HepG2 (cell line): ENCODE results near the gene RRM2. TPM values are rescaled to one million over a fixed set of nuclear protein-coding genes. Genes with fewer than 3 reads are reported as not detected.

Source experiments
- ARNT2 ChIP-seq: sonication (generic); formaldehyde crosslinking; IDR thresholded peaks from 2 replicates; pipeline ENCODE4 v1.8.0; 2022; ENCODE audit warnings: mild to moderate bottlenecking, low read depth, missing genetic modification reagents, moderate library complexity
- CREB1 ChIP-seq, 2 experiments: fragments of 450-650 bp in 1 of 2; IDR thresholded peaks; 2 replicates each; pipeline ENCODE4 v1.6.1; 2016 to 2017; ENCODE audit warnings: control low read depth in 1 of 2, mild to moderate bottlenecking in 1 of 2, missing compliant biosample characterization in 1 of 2, missing genetic modification characterization in 1 of 2
- HOXA9 ChIP-seq: sonication (generic); formaldehyde crosslinking; IDR thresholded peaks from 2 replicates; pipeline ENCODE4 v1.8.1; 2022; ENCODE audit warnings: missing genetic modification reagents, mild to moderate bottlenecking, moderate library complexity, borderline replicate concordance
- MIER3 ChIP-seq: IDR thresholded peaks from 2 replicates; pipeline ENCODE4 v1.6.1; 2016; ENCODE audit warnings: missing compliant biosample characterization, borderline replicate concordance
- NR2F1 ChIP-seq, 2 experiments: fragments of 450-650 bp in 1 of 2; formaldehyde crosslinking in 1 of 2; IDR thresholded peaks; 2 replicates each; pipeline versions ENCODE4 v1.5.0 to v1.6.1; 2016 to 2020; ENCODE audit warnings: mild to moderate bottlenecking in 1 of 2, missing compliant biosample characterization in 1 of 2, missing genetic modification reagents in 1 of 2, moderate library complexity in 1 of 2
- PATZ1 ChIP-seq: sonication (generic); formaldehyde crosslinking; IDR thresholded peaks from 2 replicates; pipeline ENCODE4 v1.4.0; 2020; ENCODE audit warnings: missing genetic modification reagents
- PAWR ChIP-seq: sonication (generic); formaldehyde crosslinking; IDR thresholded peaks from 2 replicates; pipeline ENCODE4 v1.4.0; 2020; ENCODE audit warnings: missing genetic modification reagents, mild to moderate bottlenecking, borderline replicate concordance
- PAX8 ChIP-seq: sonication (generic); formaldehyde crosslinking; IDR thresholded peaks from 2 replicates; pipeline ENCODE4 v1.8.0; 2022; ENCODE audit warnings: mild to moderate bottlenecking, missing genetic modification reagents, borderline replicate concordance
- PITX1 ChIP-seq: sonication (generic); formaldehyde crosslinking; IDR thresholded peaks from 2 replicates; pipeline ENCODE4 v1.5.1; 2020; ENCODE audit warnings: mild to moderate bottlenecking, missing genetic modification reagents
- RBAK ChIP-seq: sonication (generic); formaldehyde crosslinking; IDR thresholded peaks from 2 replicates; pipeline ENCODE4 v1.5.1; 2020; ENCODE audit warnings: mild to moderate bottlenecking, missing genetic modification reagents
- SALL1 ChIP-seq: sonication (generic); formaldehyde crosslinking; IDR thresholded peaks from 2 replicates; pipeline ENCODE4 v1.8.0; 2022; ENCODE audit warnings: mild to moderate bottlenecking, missing genetic modification reagents
- SMAD3 ChIP-seq: sonication (generic); formaldehyde crosslinking; IDR thresholded peaks from 2 replicates; pipeline ENCODE4 v1.4.0; 2020; ENCODE audit warnings: missing genetic modification reagents
- SNAPC2 ChIP-seq: sonication (generic); formaldehyde crosslinking; IDR thresholded peaks from 2 replicates; pipeline ENCODE4 v1.8.1; 2022; ENCODE audit warnings: mild to moderate bottlenecking, missing genetic modification reagents
- SUZ12 ChIP-seq: fragments of 150-350 bp; IDR thresholded peaks from 2 replicates; pipeline ENCODE4 v1.6.1; 2014; ENCODE audit warnings: low read depth, low read length
- ZBTB21 ChIP-seq: sonication (generic); formaldehyde crosslinking; IDR thresholded peaks from 2 replicates; pipeline ENCODE4 v1.4.0; 2020; ENCODE audit warnings: missing genetic modification reagents
- ZKSCAN5 ChIP-seq: sonication (generic); formaldehyde crosslinking; IDR thresholded peaks from 2 replicates; pipeline ENCODE4 v1.5.1; 2020; ENCODE audit warnings: mild to moderate bottlenecking, missing genetic modification reagents
- ZNF143 ChIP-seq: sonication (generic); formaldehyde crosslinking; IDR thresholded peaks from 2 replicates; pipeline ENCODE4 v1.4.0; 2020; ENCODE audit warnings: missing genetic modification reagents
- ZNF282 ChIP-seq: fragments of 450-650 bp; IDR thresholded peaks from 2 replicates; pipeline ENCODE4 v1.6.1; 2018; ENCODE audit not compliant: partially characterized antibody
- ZNF33B ChIP-seq: sonication (generic); formaldehyde crosslinking; IDR thresholded peaks from 2 replicates; pipeline ENCODE4 v1.5.1; 2020; ENCODE audit warnings: mild to moderate bottlenecking, missing genetic modification reagents
- ZNF354B ChIP-seq: sonication (generic); formaldehyde crosslinking; IDR thresholded peaks from 2 replicates; pipeline ENCODE4 v1.8.0; 2022; ENCODE audit warnings: mild to moderate bottlenecking, missing genetic modification reagents
- ZNF382 ChIP-seq: sonication (generic); formaldehyde crosslinking; IDR thresholded peaks from 2 replicates; pipeline ENCODE4 v1.5.0; 2020; ENCODE audit warnings: missing genetic modification reagents, mild to moderate bottlenecking, borderline replicate concordance
- ZNF432 ChIP-seq: sonication (generic); formaldehyde crosslinking; IDR thresholded peaks from 2 replicates; pipeline ENCODE4 v1.5.0; 2020; ENCODE audit warnings: missing genetic modification reagents, mild to moderate bottlenecking, borderline replicate concordance
- ZNF460 ChIP-seq: sonication (generic); formaldehyde crosslinking; IDR thresholded peaks from 2 replicates; pipeline ENCODE4 v1.5.1; 2020; ENCODE audit warnings: missing genetic modification reagents, mild to moderate bottlenecking, borderline replicate concordance
- ZNF510 ChIP-seq: sonication (generic); formaldehyde crosslinking; IDR thresholded peaks from 2 replicates; pipeline ENCODE4 v1.4.0; 2020; ENCODE audit warnings: low read depth, mild to moderate bottlenecking, missing genetic modification reagents
- ZNF605 ChIP-seq: sonication (generic); formaldehyde crosslinking; IDR thresholded peaks from 2 replicates; pipeline ENCODE4 v1.8.0; 2022; ENCODE audit warnings: mild to moderate bottlenecking, missing genetic modification reagents
- ZNF672 ChIP-seq: sonication (generic); formaldehyde crosslinking; IDR thresholded peaks from 2 replicates; pipeline ENCODE4 v1.8.1; 2022; ENCODE audit warnings: missing genetic modification reagents
- ZNF747 ChIP-seq: sonication (generic); formaldehyde crosslinking; IDR thresholded peaks from 2 replicates; pipeline ENCODE4 v1.8.1; 2023; ENCODE audit warnings: missing genetic modification reagents, mild to moderate bottlenecking, borderline replicate concordance
- ZNF75D ChIP-seq: sonication (generic); formaldehyde crosslinking; IDR thresholded peaks from 2 replicates; pipeline ENCODE4 v1.8.1; 2023; ENCODE audit warnings: missing genetic modification reagents, mild to moderate bottlenecking, borderline replicate concordance
- ZNF891 ChIP-seq: sonication (generic); formaldehyde crosslinking; IDR thresholded peaks from 2 replicates; pipeline ENCODE4 v1.5.0; 2020; ENCODE audit warnings: mild to moderate bottlenecking, missing genetic modification reagents
- polyA plus RNA-seq, 8 experiments: library from polyadenylated mRNA; depleted of rRNA in 3 of 8; stranded (reverse) in 7 of 8; unstranded in 1 of 8; fragments of >200 nt; fragmentation: Illumina TruSeq in 4 of 8; extraction: Trizol in 4 of 8; gene quantifications; 2 replicates each; pipeline versions ENCODE4 v1.2.1 to v1.2.3, GENCODE V29; 2011 to 2016; ENCODE audit warnings: low read depth in 4 of 8, missing spikeins in 1 of 8, mixed read lengths in 1 of 8; ENCODE audit not compliant: insufficient read depth in 1 of 8
- total RNA-seq, 5 experiments: library from RNA; depleted of rRNA; stranded (reverse); fragments of >200 nt; fragmentation: Illumina TruSeq; extraction: Trizol; gene quantifications; 2 replicates each; pipeline ENCODE4 v1.2.3, GENCODE V29; 2016; ENCODE audit warnings: low read depth in 1 of 5
- TF ChIP-seq, protein P1 (sequence below): conservative IDR thresholded peaks from 2 replicates; pipeline ENCODE4 v1.6.1; 2018; ENCODE audit warnings: missing genetic modification reagents

The RRM2 gene
- total and polyA plus RNA-seq, 2 of the 13 experiments (the other 11 are each of a cell fraction or from before 2014, with no cell fraction given), result 31.3 to 150 TPM

DNA sequence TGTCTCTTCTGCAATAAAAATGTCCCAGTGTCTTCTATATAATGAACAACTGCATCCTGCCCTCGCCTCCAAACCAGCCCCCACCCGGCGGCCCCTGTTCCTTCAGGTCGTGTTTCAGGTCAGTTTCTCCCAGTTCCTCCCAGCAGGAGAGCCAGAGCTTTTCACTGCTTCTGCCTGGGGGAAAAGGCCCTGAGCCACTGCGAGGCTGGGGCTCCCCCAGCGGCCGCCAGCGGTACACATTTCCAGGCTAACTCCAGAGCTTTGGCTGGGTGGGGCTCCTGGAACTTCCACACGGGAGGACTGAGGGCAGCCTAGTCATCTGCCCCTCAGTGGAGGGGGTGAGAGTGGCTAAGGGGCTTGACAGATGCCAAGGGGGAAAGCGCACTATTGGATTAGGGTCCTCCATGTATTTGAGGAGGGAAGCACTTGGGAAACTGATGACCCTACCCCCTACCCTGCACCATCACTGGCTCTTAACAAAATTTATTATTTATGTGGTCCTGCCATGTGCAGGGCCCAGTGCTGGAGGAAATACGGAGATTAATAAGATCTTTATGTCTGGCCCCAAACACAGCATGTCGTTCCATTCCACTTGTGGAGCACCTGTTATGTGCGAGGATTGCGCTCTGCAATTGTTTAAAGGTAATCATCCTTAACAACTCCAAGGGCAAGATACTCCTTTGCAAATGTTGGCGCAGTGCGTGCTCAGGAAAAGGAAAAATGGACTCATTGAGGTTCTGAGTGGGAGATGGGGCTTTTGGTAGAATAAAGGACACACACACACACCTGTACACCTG lies 25.0 kb upstream of the RRM2 start (continued):
- TF ChIP-seq PAWR (CRISPR knock-in tag) (no peak), ZNF33B (CRISPR knock-in tag) (no peak), NR2F1 (CRISPR knock-in tag; IDR thresholded peaks at IDR 0.05) (no peak), ZKSCAN5 (CRISPR knock-in tag) (no peak), MIER3 (CRISPR knock-in tag) (no peak), ZNF282 (no peak), ZNF510 (no peak), ZNF432 (CRISPR knock-in tag) (no peak), SMAD3 (CRISPR knock-in tag) (no peak), ZNF75D (CRISPR knock-in tag) (no peak), ZNF605 (CRISPR knock-in tag) (peak; percentile 55; the same call in 1 of the 2 replicates), SNAPC2 (CRISPR knock-in tag) (no peak), RBAK (CRISPR knock-in tag) (no peak), ZNF747 (CRISPR knock-in tag) (no peak), ZNF672 (CRISPR knock-in tag) (no peak), PATZ1 (CRISPR knock-in tag) (peak; percentile 58), CREB1 (IDR thresholded peaks at IDR 0.05) (no peak), CREB1 (CRISPR knock-in tag; IDR thresholded peaks at IDR 0.05) (no peak), ZNF382 (CRISPR knock-in tag) (no peak), ZNF354B (CRISPR knock-in tag) (no peak), SUZ12 (no peak), ZNF891 (no peak), PAX8 (CRISPR knock-in tag) (no peak), ZNF460 (no peak), ARNT2 (no peak), ZNF143 (CRISPR knock-in tag) (no peak), ZBTB21 (CRISPR knock-in tag) (no peak), PITX1 (CRISPR knock-in tag) (0 out of 2 replicates have a peak, but pooled peaks have one; percentile 48), SALL1 (peak; percentile 35; the same call in 1 of the 2 replicates), HOXA9 (no peak)
- TF ChIP-seq, protein P1, sequence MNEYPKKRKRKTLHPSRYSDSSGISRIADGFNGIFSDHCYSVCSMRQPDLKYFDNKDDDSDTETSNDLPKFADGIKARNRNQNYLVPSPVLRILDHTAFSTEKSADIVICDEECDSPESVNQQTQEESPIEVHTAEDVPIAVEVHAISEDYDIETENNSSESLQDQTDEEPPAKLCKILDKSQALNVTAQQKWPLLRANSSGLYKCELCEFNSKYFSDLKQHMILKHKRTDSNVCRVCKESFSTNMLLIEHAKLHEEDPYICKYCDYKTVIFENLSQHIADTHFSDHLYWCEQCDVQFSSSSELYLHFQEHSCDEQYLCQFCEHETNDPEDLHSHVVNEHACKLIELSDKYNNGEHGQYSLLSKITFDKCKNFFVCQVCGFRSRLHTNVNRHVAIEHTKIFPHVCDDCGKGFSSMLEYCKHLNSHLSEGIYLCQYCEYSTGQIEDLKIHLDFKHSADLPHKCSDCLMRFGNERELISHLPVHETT (CRISPR knock-in tag), result no peak
